GM23338 (cell line): Measurements from ENCODE around the gene ANAPC4. TPM values are rescaled to one million over a fixed set of nuclear protein-coding genes. Genes with fewer than 3 reads are reported as not detected.

ENCODE experiments used
- ATAC-seq: fragments of 200-7000 bp; cut with Tn5 transposase; 3 replicates; pipeline ENCODE4 v1.9.1; 2020
- DNase-seq: peaks from one replicate; pipeline ENCODE4 v3.0.0-alpha.2; 2015; ENCODE audit warnings: low spot score
- H2AFZ ChIP-seq: fragments of 200-600 bp; sonication (generic); 2 replicates; pipeline ENCODE4 v1.8.0; 2016; ENCODE audit warnings: antibody characterized with exemption, mild to moderate bottlenecking, moderate library complexity
- H3F3A ChIP-seq: fragments of 200-600 bp; sonication (generic); replicated peaks from 2 replicates; pipeline ENCODE4 v1.8.0; 2017; ENCODE audit warnings: antibody characterized with exemption, mixed run types, low read depth
- H3K27ac ChIP-seq: fragments of 200-600 bp; sonication (generic); 2 replicates; pipeline ENCODE4 v1.6.1; 2016; ENCODE audit warnings: low read depth
- H3K27me3 ChIP-seq: fragments of 200-600 bp; sonication (generic); 2 replicates; pipeline ENCODE4 v1.8.0; 2016; ENCODE audit warnings: mild to moderate bottlenecking, mixed run types, moderate library complexity; ENCODE audit not compliant: insufficient read depth
- H3K36me3 ChIP-seq: fragments of 200-600 bp; sonication (generic); 2 replicates; pipeline ENCODE4 v1.8.0; 2016; ENCODE audit warnings: mild to moderate bottlenecking; ENCODE audit not compliant: insufficient read depth
- H3K4me1 ChIP-seq: fragments of 200-600 bp; sonication (generic); 2 replicates; pipeline ENCODE4 v1.8.0; 2016; ENCODE audit warnings: mild to moderate bottlenecking, moderate library complexity; ENCODE audit not compliant: insufficient read depth
- H3K4me2 ChIP-seq: fragments of 200-600 bp; sonication (generic); 2 replicates; pipeline ENCODE4 v1.7.1; 2017; ENCODE audit warnings: mixed run types
- H3K4me3 ChIP-seq: fragments of 200-600 bp; sonication (generic); 2 replicates; pipeline ENCODE4 v1.6.1; 2016; ENCODE audit warnings: mixed run types
- H3K79me2 ChIP-seq: fragments of 200-600 bp; sonication (generic); replicated peaks from 2 replicates; pipeline ENCODE4 v1.8.0; 2017; ENCODE audit warnings: mild to moderate bottlenecking; ENCODE audit not compliant: insufficient read depth
- H3K9me2 ChIP-seq: fragments of 200-600 bp; sonication (generic); 2 replicates; pipeline ENCODE4 v1.8.0; 2017; ENCODE audit not compliant: insufficient read depth
- H4K20me1 ChIP-seq: fragments of 200-600 bp; sonication (generic); replicated peaks from 2 replicates; pipeline ENCODE4 v1.8.0; 2017; ENCODE audit warnings: mild to moderate bottlenecking; ENCODE audit not compliant: insufficient read depth
- H3K27ac Mint-ChIP-seq: 2 replicates; pipeline ENCODE4 v1.8.0; 2020; ENCODE audit warnings: inconsistent platforms, mild to moderate bottlenecking, moderate library complexity, mixed read lengths
- H3K27me3 Mint-ChIP-seq: 3 replicates; pipeline ENCODE4 v1.8.0; 2022; ENCODE audit warnings: low read depth, mild to moderate bottlenecking, moderate library complexity, mixed read lengths, inconsistent platforms; ENCODE audit not compliant: insufficient read depth, poor library complexity
- H3K36me3 Mint-ChIP-seq: 3 replicates; pipeline ENCODE4 v1.8.0; 2021; ENCODE audit warnings: low read depth, mild to moderate bottlenecking, inconsistent platforms, moderate library complexity, mixed read lengths
- H3K4me1 Mint-ChIP-seq: 3 replicates; pipeline ENCODE4 v1.8.0; 2020; ENCODE audit warnings: mild to moderate bottlenecking, inconsistent platforms, mixed read lengths
- H3K4me3 Mint-ChIP-seq: 3 replicates; pipeline ENCODE4 v1.8.0; 2021; ENCODE audit warnings: moderate library complexity, mild to moderate bottlenecking, inconsistent platforms, mixed read lengths
- H3K9me3 Mint-ChIP-seq: 3 replicates; pipeline ENCODE4 v1.8.0; 2020; ENCODE audit warnings: moderate library complexity, mild to moderate bottlenecking, inconsistent platforms, mixed read lengths
- CREB1 ChIP-seq: fragments of 250-450 bp; sonication (Bioruptor Pico); IDR thresholded peaks from 2 replicates; pipeline ENCODE4 v1.5.0; 2020; ENCODE audit warnings: low read depth, mild to moderate bottlenecking, moderate library complexity
- JUNB ChIP-seq: IDR thresholded peaks from one replicate; pipeline ENCODE4 v1.6.1; 2016; ENCODE audit warnings: antibody characterized with exemption; ENCODE audit not compliant: unreplicated experiment
- NANOG ChIP-seq: IDR thresholded peaks from 2 replicates; pipeline ENCODE4 v1.6.1; 2016; ENCODE audit warnings: antibody characterized with exemption, borderline replicate concordance
- POLR2AphosphoS5 ChIP-seq: IDR thresholded peaks from 2 replicates; pipeline ENCODE4 v1.6.1; 2016; ENCODE audit warnings: antibody characterized with exemption, low read depth
- ZNF331 ChIP-seq: fragments of 250-450 bp; sonication (Bioruptor Pico); IDR thresholded peaks from 2 replicates; pipeline ENCODE4 v1.5.0; 2020; ENCODE audit warnings: low read depth, mild to moderate bottlenecking, moderate library complexity
- polyA plus RNA-seq: library from polyadenylated mRNA; unstranded; fragments of >200 nt; fragmentation: Nextera tagmentation; extraction: Ambion mirVana; gene quantifications from 2 replicates; pipeline ENCODE4 v1.2.1, GENCODE V29; 2016
- total RNA-seq: library from RNA; depleted of rRNA; stranded (reverse); fragments of >200 nt; shearing (Covaris generic); gene quantifications from 2 replicates; pipeline ENCODE4 v1.2.3, GENCODE V29; 2014
- TF ChIP-seq, protein P1 (sequence below), 2 experiments: fragments of 200-600 bp in 1 of 2; sonication (generic) in 1 of 2; conservative IDR thresholded peaks; 2 replicates each; pipeline versions ENCODE4 v1.5.1 to v1.6.1; 2016 to 2017; ENCODE audit warnings: antibody characterized with exemption in 2 of 2, low read depth in 2 of 2, mild to moderate bottlenecking in 2 of 2, moderate library complexity in 1 of 2
- TF ChIP-seq, protein P2 (sequence below): IDR thresholded peaks from one replicate; pipeline ENCODE4 v1.6.1; 2018; ENCODE audit warnings: antibody characterized with exemption; ENCODE audit not compliant: unreplicated experiment

ANAPC4 gene
- total and polyA plus RNA-seq, 2 experiments from 2014 or later = 34.3 to 46.2 TPM

DNA sequence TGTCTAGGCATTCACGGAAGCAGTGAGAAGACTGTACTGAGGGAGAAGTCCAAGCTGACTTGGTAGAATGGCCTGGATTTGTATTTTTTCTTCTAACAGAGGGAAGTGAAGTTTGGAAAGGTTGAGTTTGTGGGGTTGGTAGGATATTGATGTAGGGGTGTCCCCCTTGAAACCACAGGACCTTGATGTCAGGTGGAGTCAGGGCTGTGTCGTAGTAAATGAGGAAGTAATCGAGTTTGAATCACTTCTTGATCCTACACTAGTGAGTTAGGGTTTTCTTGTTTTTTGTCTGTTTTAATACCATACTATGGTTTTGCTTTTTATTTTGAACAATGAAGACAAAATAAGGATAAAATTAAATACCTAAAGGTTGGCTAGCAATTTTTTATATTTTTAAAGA is 30.1 kb upstream of the ANAPC4 start:
- Histone ChIP-seq H3K79me2 (no peaks in the 10 kb centered on the region), H3K36me3 (no peaks in the 10 kb centered on the region), H2AFZ (no peak overlapping the region), H3K4me1 (0 out of 2 replicates have a peak, but pooled peaks cover 4% of the 10 kb centered on the region), H4K20me1 (no peaks in the 10 kb centered on the region), H3K9me2 (no peaks in the 10 kb centered on the region), H3K27ac (no peak overlapping the region), H3K27me3 (no peaks in the 10 kb centered on the region), H3K4me3 (no peak overlapping the region), H3F3A (no peaks in the 10 kb centered on the region), H3K4me2 (no peak overlapping the region)
- peaks cover 2% of the 10 kb centered on the region for H3K27me3 Mint-ChIP-seq
- TF ChIP-seq, protein P1, sequence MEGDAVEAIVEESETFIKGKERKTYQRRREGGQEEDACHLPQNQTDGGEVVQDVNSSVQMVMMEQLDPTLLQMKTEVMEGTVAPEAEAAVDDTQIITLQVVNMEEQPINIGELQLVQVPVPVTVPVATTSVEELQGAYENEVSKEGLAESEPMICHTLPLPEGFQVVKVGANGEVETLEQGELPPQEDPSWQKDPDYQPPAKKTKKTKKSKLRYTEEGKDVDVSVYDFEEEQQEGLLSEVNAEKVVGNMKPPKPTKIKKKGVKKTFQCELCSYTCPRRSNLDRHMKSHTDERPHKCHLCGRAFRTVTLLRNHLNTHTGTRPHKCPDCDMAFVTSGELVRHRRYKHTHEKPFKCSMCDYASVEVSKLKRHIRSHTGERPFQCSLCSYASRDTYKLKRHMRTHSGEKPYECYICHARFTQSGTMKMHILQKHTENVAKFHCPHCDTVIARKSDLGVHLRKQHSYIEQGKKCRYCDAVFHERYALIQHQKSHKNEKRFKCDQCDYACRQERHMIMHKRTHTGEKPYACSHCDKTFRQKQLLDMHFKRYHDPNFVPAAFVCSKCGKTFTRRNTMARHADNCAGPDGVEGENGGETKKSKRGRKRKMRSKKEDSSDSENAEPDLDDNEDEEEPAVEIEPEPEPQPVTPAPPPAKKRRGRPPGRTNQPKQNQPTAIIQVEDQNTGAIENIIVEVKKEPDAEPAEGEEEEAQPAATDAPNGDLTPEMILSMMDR (conservative IDR thresholded peaks at IDR 0.05; ENCODE audit: low read depth in 2 of 2) = no peak
- TF ChIP-seq NANOG = no peak
- TF ChIP-seq ZNF331 (CRISPR knock-in tag) = no peak
- no peak for TF ChIP-seq CREB1
- TF ChIP-seq POLR2AphosphoS5 = no peak
- no peak overlapping the region for H3K4me3 Mint-ChIP-seq
- DNase-seq = no peak
- no peak for ATAC-seq
- H3K4me1 Mint-ChIP-seq = peaks cover 4% of the 10 kb centered on the region
- no peak overlapping the region for H3K27ac Mint-ChIP-seq
- no peaks in the 10 kb centered on the region for H3K36me3 Mint-ChIP-seq
- H3K9me3 Mint-ChIP-seq = no peaks in the 10 kb centered on the region

DNA sequence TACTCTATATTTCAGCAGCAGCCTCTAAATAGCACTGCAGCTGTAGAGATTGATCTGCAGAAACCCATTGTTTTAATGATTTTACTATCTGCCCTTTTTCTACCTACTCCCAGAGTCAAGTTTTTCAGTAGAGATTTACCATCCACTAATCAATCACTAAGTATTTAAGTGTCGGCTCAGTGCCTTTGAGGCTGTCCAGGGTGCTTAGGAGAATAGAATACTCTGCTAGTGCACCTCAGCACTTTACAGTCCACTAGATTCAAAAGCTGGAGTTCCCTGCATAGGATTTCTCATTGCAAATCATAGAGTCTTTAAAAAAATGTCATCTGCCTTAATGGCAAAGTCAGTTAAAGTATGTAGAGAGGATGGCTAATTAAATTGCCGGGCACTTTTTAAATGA is 29.6 kb upstream of the ANAPC4 start:
- Histone ChIP-seq H2AFZ (no peak overlapping the region), H3K4me1 (0 out of 2 replicates have a peak, but pooled peaks cover 5% of the 10 kb centered on the region), H3K79me2 (no peaks in the 10 kb centered on the region), H3F3A (no peaks in the 10 kb centered on the region), H4K20me1 (no peaks in the 10 kb centered on the region), H3K4me3 (no peak overlapping the region), H3K36me3 (no peaks in the 10 kb centered on the region), H3K4me2 (no peak overlapping the region), H3K27ac (no peak overlapping the region), H3K9me2 (no peaks in the 10 kb centered on the region), H3K27me3 (no peaks in the 10 kb centered on the region)
- no peak for TF ChIP-seq JUNB
- TF ChIP-seq, protein P2, sequence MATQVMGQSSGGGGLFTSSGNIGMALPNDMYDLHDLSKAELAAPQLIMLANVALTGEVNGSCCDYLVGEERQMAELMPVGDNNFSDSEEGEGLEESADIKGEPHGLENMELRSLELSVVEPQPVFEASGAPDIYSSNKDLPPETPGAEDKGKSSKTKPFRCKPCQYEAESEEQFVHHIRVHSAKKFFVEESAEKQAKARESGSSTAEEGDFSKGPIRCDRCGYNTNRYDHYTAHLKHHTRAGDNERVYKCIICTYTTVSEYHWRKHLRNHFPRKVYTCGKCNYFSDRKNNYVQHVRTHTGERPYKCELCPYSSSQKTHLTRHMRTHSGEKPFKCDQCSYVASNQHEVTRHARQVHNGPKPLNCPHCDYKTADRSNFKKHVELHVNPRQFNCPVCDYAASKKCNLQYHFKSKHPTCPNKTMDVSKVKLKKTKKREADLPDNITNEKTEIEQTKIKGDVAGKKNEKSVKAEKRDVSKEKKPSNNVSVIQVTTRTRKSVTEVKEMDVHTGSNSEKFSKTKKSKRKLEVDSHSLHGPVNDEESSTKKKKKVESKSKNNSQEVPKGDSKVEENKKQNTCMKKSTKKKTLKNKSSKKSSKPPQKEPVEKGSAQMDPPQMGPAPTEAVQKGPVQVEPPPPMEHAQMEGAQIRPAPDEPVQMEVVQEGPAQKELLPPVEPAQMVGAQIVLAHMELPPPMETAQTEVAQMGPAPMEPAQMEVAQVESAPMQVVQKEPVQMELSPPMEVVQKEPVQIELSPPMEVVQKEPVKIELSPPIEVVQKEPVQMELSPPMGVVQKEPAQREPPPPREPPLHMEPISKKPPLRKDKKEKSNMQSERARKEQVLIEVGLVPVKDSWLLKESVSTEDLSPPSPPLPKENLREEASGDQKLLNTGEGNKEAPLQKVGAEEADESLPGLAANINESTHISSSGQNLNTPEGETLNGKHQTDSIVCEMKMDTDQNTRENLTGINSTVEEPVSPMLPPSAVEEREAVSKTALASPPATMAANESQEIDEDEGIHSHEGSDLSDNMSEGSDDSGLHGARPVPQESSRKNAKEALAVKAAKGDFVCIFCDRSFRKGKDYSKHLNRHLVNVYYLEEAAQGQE = peak; percentile 25
- ATAC-seq (no peak), DNase-seq (no peak)
- peaks cover 8% of the 10 kb centered on the region for H3K4me1 Mint-ChIP-seq
- H3K27me3 Mint-ChIP-seq = peaks cover 2% of the 10 kb centered on the region
- H3K4me3 Mint-ChIP-seq = no peak overlapping the region
- no peak overlapping the region for H3K27ac Mint-ChIP-seq
- H3K9me3 Mint-ChIP-seq = no peaks in the 10 kb centered on the region
- no peaks in the 10 kb centered on the region for H3K36me3 Mint-ChIP-seq
